NCI-H2107 treated with DMSO at 0.1 percent for 48 hours (cell line): ENCODE results near the gene ARHGEF33.

Experiments used
- DNase-seq: peaks from one replicate; lab custom pipeline; 2025; ENCODE audit not compliant: unreplicated experiment; lab: John Stamatoyannopoulos, UW

Gene ARHGEF33

GRCh38 chr2:39007875-39008504 lies 118.3 kb downstream of the ARHGEF33 start:
- no peak for DNase-seq

- DNase-seq, result no peak
These were observed 119.0 kb downstream of the ARHGEF33 start for GRCh38 chr2:39008665-39009064.

- no peak for DNase-seq
These were observed 124.2 kb downstream of the ARHGEF33 start for GRCh38 chr2:39013871-39014270.

GRCh38 chr2:39015424-39015823 lies 125.7 kb downstream of the ARHGEF33 start:
- no peak for DNase-seq

GRCh38 chr2:39017334-39017733 lies 127.7 kb downstream of the ARHGEF33 start:
- no peak for DNase-seq

GRCh38 chr2:39018638-39019037 lies 129.0 kb downstream of the ARHGEF33 start:
- DNase-seq, result no peak

- DNase-seq, result peak; percentile 61
These were observed 130.7 kb downstream of the ARHGEF33 start for GRCh38 chr2:39020383-39020782.

- no peak for DNase-seq
These were observed 133.1 kb downstream of the ARHGEF33 start for GRCh38 chr2:39022642-39023235.

- DNase-seq, result no peak
These were observed 134.0 kb downstream of the ARHGEF33 start for GRCh38 chr2:39023649-39024048.

GRCh38 chr2:39024833-39025232 lies 135.2 kb downstream of the ARHGEF33 start:
- no peak for DNase-seq
